NCI-H146 treated with DMSO at 0.1 percent for 48 hours (cell line): ENCODE results near the gene KCND3.

ENCODE experiments used
- DNase-seq: peaks from one replicate; lab custom pipeline; 2025; ENCODE audit not compliant: unreplicated experiment; lab: John Stamatoyannopoulos, UW

Gene KCND3

GRCh38 chr1:111921948-111922347 lies 67.5 kb downstream of the KCND3 start:
- no peak for DNase-seq

- DNase-seq, result peak; percentile 15
Measured at GRCh38 chr1:111920221-111921024, 69.0 kb downstream of the KCND3 start.

- DNase-seq, result no peak
Measured at GRCh38 chr1:111911776-111912515, 77.5 kb downstream of the KCND3 start.

- no peak for DNase-seq
Measured at GRCh38 chr1:111911061-111911460, 78.4 kb downstream of the KCND3 start.

GRCh38 chr1:111909030-111909429 lies 80.4 kb downstream of the KCND3 start:
- DNase-seq, result no peak

- DNase-seq, result no peak
Measured at GRCh38 chr1:111908011-111908621, 81.4 kb downstream of the KCND3 start.

- DNase-seq, result no peak
Measured at GRCh38 chr1:111907321-111907720, 82.1 kb downstream of the KCND3 start.

- no peak for DNase-seq
Measured at GRCh38 chr1:111906816-111907215, 82.7 kb downstream of the KCND3 start.

GRCh38 chr1:111906111-111906510 lies 83.4 kb downstream of the KCND3 start:
- no peak for DNase-seq

GRCh38 chr1:111904478-111905218 lies 84.8 kb downstream of the KCND3 start:
- DNase-seq, result peak; percentile 91

- DNase-seq, result peak; percentile 39
Measured at GRCh38 chr1:111903871-111904449, 85.5 kb downstream of the KCND3 start.

- peak; percentile 32 for DNase-seq
Measured at GRCh38 chr1:111903148-111903870, 86.2 kb downstream of the KCND3 start.

GRCh38 chr1:111895469-111895868 lies 94.0 kb downstream of the KCND3 start:
- no peak for DNase-seq

- no peak for DNase-seq
Measured at GRCh38 chr1:111895017-111895416, 94.5 kb downstream of the KCND3 start.

- DNase-seq, result no peak
Measured at GRCh38 chr1:111894497-111894896, 95.0 kb downstream of the KCND3 start.

- no peak for DNase-seq
Measured at GRCh38 chr1:111891566-111891965, 97.9 kb downstream of the KCND3 start.

GRCh38 chr1:111888740-111889376 lies 100.6 kb downstream of the KCND3 start:
- no peak for DNase-seq

GRCh38 chr1:111887875-111888274 lies 101.6 kb downstream of the KCND3 start:
- no peak for DNase-seq

- DNase-seq, result peak; percentile 25
Measured at GRCh38 chr1:111887385-111887784, 102.1 kb downstream of the KCND3 start.

- no peak for DNase-seq
Measured at GRCh38 chr1:111886741-111887140, 102.7 kb downstream of the KCND3 start.
